ENCODE measurements around the gene TPM1. TPM values are rescaled to one million over a fixed set of nuclear protein-coding genes. Genes with fewer than 3 reads are reported as not detected.
A peak's percentile ranks its signal among the peaks of the same experiment; 100 is the strongest.

Gene TPM1
- total RNA-seq, 1 experiment from 2014 or later, result 748 TPM

- peak; percentile 46 for DNase-seq
- no peak overlapping the region for H3T11ph ChIP-seq (ENCODE audit: low read length)
- peak overlapping the region in 1 of 3 experiments; percentile 62; a peak in 1 of 7 replicates for H3K27ac Mint-ChIP-seq
- H4K5ac ChIP-seq (ENCODE audit: insufficient read length, low read depth, low read length), result no peak overlapping the region
- H3K9ac ChIP-seq (ENCODE audit: extremely low read depth, insufficient read length, low read length), result no peak overlapping the region
- H2BK120ac ChIP-seq (ENCODE audit: low read depth, low read length, poor library complexity, severe bottlenecking), result no peak overlapping the region
- no peak overlapping the region for H4K91ac ChIP-seq (ENCODE audit: insufficient read length, low read depth, low read length)
- H2BK5ac ChIP-seq (ENCODE audit: insufficient read length, low read length), result no peak overlapping the region
- no peak overlapping the region for H4K8ac ChIP-seq (replicated peaks; ENCODE audit: insufficient read length, low read depth, low read length)
- no peak overlapping the region for H2BK20ac ChIP-seq (ENCODE audit: low read depth, low read length, poor library complexity, severe bottlenecking)
- H3K4me1 ChIP-seq (ENCODE audit: insufficient read depth, low read length), result peaks cover 3% of the 10 kb centered on the region; the same call in 1 of the 2 replicates
- no peak overlapping the region for H3K27ac ChIP-seq (ENCODE audit: insufficient read length, low read depth, low read length)
- H2AFZ ChIP-seq (ENCODE audit: low read length), result no peak overlapping the region
- no peaks in the 10 kb centered on the region for H3K9me3 ChIP-seq (ENCODE audit: control insufficient read depth, low read depth, low read length)
- H3K23me2 ChIP-seq (ENCODE audit: insufficient read length, low read depth, low read length, poor library complexity, severe bottlenecking), result no peaks in the 10 kb centered on the region
- no peak overlapping the region for H3K4me2 ChIP-seq (ENCODE audit: insufficient read depth, insufficient read length, low read length)
- no peak overlapping the region for H2AK5ac ChIP-seq (ENCODE audit: insufficient read length, low read length)
- no peaks in the 10 kb centered on the region for H3K9me3 Mint-ChIP-seq
- no peaks in the 10 kb centered on the region for H3K27me3 ChIP-seq (ENCODE audit: insufficient read depth, low read length)
- H3K79me2 ChIP-seq (ENCODE audit: insufficient read depth, low read length), result no peaks in the 10 kb centered on the region
- no peak overlapping the region for H3K14ac ChIP-seq (ENCODE audit: insufficient read depth, low read length)
- no peaks in the 10 kb centered on the region for H3K79me1 ChIP-seq (ENCODE audit: insufficient read depth, low read depth, low read length, poor library complexity, severe bottlenecking)
- no peak overlapping the region for H2BK12ac ChIP-seq (ENCODE audit: insufficient read length, low read depth, low read length)
- H3K4me3 Mint-ChIP-seq, result no peak overlapping the region
- H3K36me3 Mint-ChIP-seq (ENCODE audit: insufficient read depth in 1 of 3, low read depth in 3 of 3), result no peaks in the 10 kb centered on the region
- H3K23ac ChIP-seq (ENCODE audit: insufficient read length, low read depth, low read length), result no peak overlapping the region
- no peak overlapping the region for H3K4ac ChIP-seq (ENCODE audit: low read depth, low read length)
- no peak overlapping the region for H3K56ac ChIP-seq (ENCODE audit: insufficient read length, low read depth, low read length)
- H2BK15ac ChIP-seq (ENCODE audit: low read depth, low read length), result no peak overlapping the region
- H3K27me3 Mint-ChIP-seq (ENCODE audit: low read depth), result no peaks in the 10 kb centered on the region; the same call in 1 of the 2 replicates
- TF ChIP-seq CTCF (conservative IDR thresholded peaks at IDR 0.05), result peak; percentile 38; the same call in 2 of the 3 replicates
- WGBS (ENCODE audit: extremely low coverage, insufficient read length, low lambda C conversion rate), result no CpG with 5 or more reads among the region's 2 CpGs
- no peaks in the 10 kb centered on the region for H4K20me1 ChIP-seq (ENCODE audit: control insufficient read depth, insufficient read depth, insufficient read length)
- peaks cover 33 to 45% of the 10 kb centered on the region in 2 experiments for H3K4me1 Mint-ChIP-seq
- H3K18ac ChIP-seq (ENCODE audit: insufficient read length, low read depth, low read length), result no peak overlapping the region
Measured at GRCh38 chr15:63004211-63004610, 38.3 kb upstream of the TPM1 start.

All from H9 (cell line).